ENCODE data around the gene FLVCR2. TPM values are rescaled to one million over a fixed set of nuclear protein-coding genes. Genes with fewer than 3 reads are reported as not detected.

Gene FLVCR2
- total RNA-seq, 1 experiment from 2014 or later: 13.4 TPM

GRCh38 chr14:75609606-75610475, 31.4 kb downstream of the FLVCR2 start:
- DNase-seq: no peak
- Histone ChIP-seq H3K4me3 (ENCODE audit: low read depth, low read length) (no peak overlapping the region), H3K9me3 (no peaks in the 10 kb centered on the region), H3K36me3 (ENCODE audit: control insufficient read depth, insufficient read depth, low read length) (no peaks in the 10 kb centered on the region), H3K4me1 (peaks cover 11% of the 10 kb centered on the region; the same call in 1 of the 2 replicates), H3K27me3 (replicated peaks; ENCODE audit: control insufficient read depth, insufficient read depth, low read length) (no peaks in the 10 kb centered on the region)
- Mint-ChIP-seq H3K27ac (ENCODE audit: unreplicated experiment) (no peak overlapping the region), H3K4me3 (ENCODE audit: unreplicated experiment) (no peak overlapping the region), H3K4me1 (ENCODE audit: low read depth, unreplicated experiment) (peaks cover 11% of the 10 kb centered on the region), H3K36me3 (ENCODE audit: insufficient read depth, unreplicated experiment) (no peaks in the 10 kb centered on the region), H3K9me3 (ENCODE audit: unreplicated experiment) (peaks cover 19% of the 10 kb centered on the region), H3K27me3 (ENCODE audit: insufficient read depth, unreplicated experiment) (no peaks in the 10 kb centered on the region)
- BruUV-seq (replicated peaks): no TSS peak
- TF ChIP-seq, protein P1, sequence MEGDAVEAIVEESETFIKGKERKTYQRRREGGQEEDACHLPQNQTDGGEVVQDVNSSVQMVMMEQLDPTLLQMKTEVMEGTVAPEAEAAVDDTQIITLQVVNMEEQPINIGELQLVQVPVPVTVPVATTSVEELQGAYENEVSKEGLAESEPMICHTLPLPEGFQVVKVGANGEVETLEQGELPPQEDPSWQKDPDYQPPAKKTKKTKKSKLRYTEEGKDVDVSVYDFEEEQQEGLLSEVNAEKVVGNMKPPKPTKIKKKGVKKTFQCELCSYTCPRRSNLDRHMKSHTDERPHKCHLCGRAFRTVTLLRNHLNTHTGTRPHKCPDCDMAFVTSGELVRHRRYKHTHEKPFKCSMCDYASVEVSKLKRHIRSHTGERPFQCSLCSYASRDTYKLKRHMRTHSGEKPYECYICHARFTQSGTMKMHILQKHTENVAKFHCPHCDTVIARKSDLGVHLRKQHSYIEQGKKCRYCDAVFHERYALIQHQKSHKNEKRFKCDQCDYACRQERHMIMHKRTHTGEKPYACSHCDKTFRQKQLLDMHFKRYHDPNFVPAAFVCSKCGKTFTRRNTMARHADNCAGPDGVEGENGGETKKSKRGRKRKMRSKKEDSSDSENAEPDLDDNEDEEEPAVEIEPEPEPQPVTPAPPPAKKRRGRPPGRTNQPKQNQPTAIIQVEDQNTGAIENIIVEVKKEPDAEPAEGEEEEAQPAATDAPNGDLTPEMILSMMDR (IDR thresholded peaks at IDR 0.05; ENCODE audit: insufficient read depth in 1 of 2, low read depth in 1 of 2, low read length in 1 of 2, severe bottlenecking in 1 of 2, unreplicated experiment in 1 of 2): no peak
- ChIA-PET CTCF (no interaction called here), POLR2A (interaction anchor here (0.6 kb wide), 1 partner anchor 46 kb away, joined by 6 read pairs; no protein-coding TSS in a partner anchor)
- intact Hi-C loops (cut with micrococcal nuclease; ENCODE audit: unreplicated experiment): no loop called here

DNA sequence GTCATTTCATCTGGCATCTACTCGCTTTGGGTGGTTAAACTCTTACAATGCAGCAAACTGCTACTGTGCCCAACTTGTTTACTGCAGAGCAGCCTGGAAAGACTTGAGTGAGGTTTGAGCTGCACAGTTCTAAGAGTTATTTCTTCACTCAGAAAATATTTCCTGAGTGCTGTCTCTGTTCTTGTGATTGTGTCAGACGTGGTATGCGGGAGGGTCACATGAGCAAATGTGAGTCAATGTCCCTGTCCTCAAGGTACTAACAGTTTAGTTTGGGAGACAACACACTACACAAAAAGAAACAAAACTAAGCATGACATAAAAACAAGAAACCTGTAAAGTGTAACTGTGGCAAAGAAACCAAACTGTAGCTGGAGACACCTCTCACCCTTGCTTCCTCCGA, 32.4 kb downstream of the FLVCR2 start:
- H3K4me3 Mint-ChIP-seq (ENCODE audit: unreplicated experiment): no peak overlapping the region
- POLR2A ChIA-PET: interaction anchor here (0.6 kb wide), 1 partner anchor 45 kb away, joined by 6 read pairs; no protein-coding TSS in a partner anchor
- H3K9me3 Mint-ChIP-seq (ENCODE audit: unreplicated experiment): peaks cover 23% of the 10 kb centered on the region
- Histone ChIP-seq H3K36me3 (ENCODE audit: control insufficient read depth, insufficient read depth, low read length) (no peaks in the 10 kb centered on the region), H3K4me1 (peaks cover 11% of the 10 kb centered on the region; the same call in 1 of the 2 replicates), H3K4me3 (ENCODE audit: low read depth, low read length) (no peak overlapping the region), H3K9me3 (no peaks in the 10 kb centered on the region), H3K27me3 (replicated peaks; ENCODE audit: control insufficient read depth, insufficient read depth, low read length) (no peaks in the 10 kb centered on the region)
- no peaks in the 10 kb centered on the region for H3K27me3 Mint-ChIP-seq (ENCODE audit: insufficient read depth, unreplicated experiment)
- no peak overlapping the region for H3K27ac Mint-ChIP-seq (ENCODE audit: unreplicated experiment)
- BruUV-seq (replicated peaks): no TSS peak
- no peak for DNase-seq
- H3K36me3 Mint-ChIP-seq (ENCODE audit: insufficient read depth, unreplicated experiment): no peaks in the 10 kb centered on the region
- CTCF ChIA-PET: no interaction called here
- TF ChIP-seq, protein P1 (IDR thresholded peaks at IDR 0.05; ENCODE audit: insufficient read depth in 1 of 2, low read depth in 1 of 2, low read length in 1 of 2, severe bottlenecking in 1 of 2, unreplicated experiment in 1 of 2): no peak
- H3K4me1 Mint-ChIP-seq (ENCODE audit: low read depth, unreplicated experiment): peaks cover 5% of the 10 kb centered on the region
- intact Hi-C loops (cut with micrococcal nuclease; ENCODE audit: unreplicated experiment): no loop called here

GRCh38 chr14:75612157-75612556, 33.7 kb downstream of the FLVCR2 start:
- no peaks in the 10 kb centered on the region for H3K27me3 Mint-ChIP-seq (ENCODE audit: insufficient read depth, unreplicated experiment)
- Histone ChIP-seq H3K9me3 (no peaks in the 10 kb centered on the region), H3K4me1 (peaks cover 2% of the 10 kb centered on the region; the same call in 1 of the 2 replicates), H3K4me3 (ENCODE audit: low read depth, low read length) (no peak overlapping the region), H3K36me3 (ENCODE audit: control insufficient read depth, insufficient read depth, low read length) (no peaks in the 10 kb centered on the region; the same call in 1 of the 2 replicates), H3K27me3 (replicated peaks; ENCODE audit: control insufficient read depth, insufficient read depth, low read length) (no peaks in the 10 kb centered on the region)
- TF ChIP-seq, protein P1 (IDR thresholded peaks at IDR 0.05; ENCODE audit: insufficient read depth in 1 of 2, low read depth in 1 of 2, low read length in 1 of 2, severe bottlenecking in 1 of 2, unreplicated experiment in 1 of 2): no peak
- CTCF ChIA-PET: no interaction called here
- intact Hi-C loops (cut with micrococcal nuclease; ENCODE audit: unreplicated experiment): no loop called here
- no TSS peak for BruUV-seq (replicated peaks)
- no peak overlapping the region for H3K27ac Mint-ChIP-seq (ENCODE audit: unreplicated experiment)
- H3K4me1 Mint-ChIP-seq (ENCODE audit: low read depth, unreplicated experiment): peaks cover 2% of the 10 kb centered on the region
- DNase-seq: no peak
- no peak overlapping the region for H3K4me3 Mint-ChIP-seq (ENCODE audit: unreplicated experiment)
- no peaks in the 10 kb centered on the region for H3K36me3 Mint-ChIP-seq (ENCODE audit: insufficient read depth, unreplicated experiment)
- POLR2A ChIA-PET: no interaction called here
- peaks cover 23% of the 10 kb centered on the region for H3K9me3 Mint-ChIP-seq (ENCODE audit: unreplicated experiment)
